ENCODE measurements around the gene MRPL46.
"Not testable (repeated sequence)": the region's sequence is repeated elsewhere in the genome, so short reads cannot be mapped to it uniquely, and the experiment has no call there.

The MRPL46 gene

GRCh38 chr15:88441076-88441730 is 26.0 kb downstream of the MRPL46 start:
- no peak for DNase-seq (ENCODE audit: low read depth)

GRCh38 chr15:88440021-88440420 is 27.2 kb downstream of the MRPL46 start:
- no peak for DNase-seq (ENCODE audit: low read depth)

- no peak for DNase-seq (ENCODE audit: low read depth)
Observed at GRCh38 chr15:88438181-88438580, 29.0 kb downstream of the MRPL46 start.

- DNase-seq (ENCODE audit: low read depth): not testable (repeated sequence)
Observed at GRCh38 chr15:88434106-88434505, 33.1 kb downstream of the MRPL46 start.

GRCh38 chr15:88433046-88433685 is 34.0 kb downstream of the MRPL46 start:
- no peak for DNase-seq (ENCODE audit: low read depth)

GRCh38 chr15:88431441-88431840 is 35.7 kb downstream of the MRPL46 start:
- no peak for DNase-seq (ENCODE audit: low read depth)

- no peak for DNase-seq (ENCODE audit: low read depth)
Observed at GRCh38 chr15:88430051-88430450, 37.1 kb downstream of the MRPL46 start.

- DNase-seq (ENCODE audit: low read depth): no peak
Observed at GRCh38 chr15:88428805-88429605, 38.2 kb downstream of the MRPL46 start.

GRCh38 chr15:88428053-88428452 is 39.1 kb downstream of the MRPL46 start:
- DNase-seq (ENCODE audit: low read depth): no peak

- no peak for DNase-seq (ENCODE audit: low read depth)
Observed at GRCh38 chr15:88426304-88426703, 40.9 kb downstream of the MRPL46 start.

GRCh38 chr15:88423331-88423730 is 43.9 kb downstream of the MRPL46 start:
- no peak for DNase-seq (ENCODE audit: low read depth)

- DNase-seq (ENCODE audit: low read depth): no peak
Observed at GRCh38 chr15:88419830-88420229, 47.4 kb downstream of the MRPL46 start.
